ENCODE measurements around the gene CNNM2. TPM values are rescaled to one million over a fixed set of nuclear protein-coding genes. Genes with fewer than 3 reads are reported as not detected.
A peak's percentile ranks its signal among the peaks of the same experiment; 100 is the strongest.
"Not testable (repeated sequence)": the region's sequence is repeated elsewhere in the genome, so short reads cannot be mapped to it uniquely, and the experiment has no call there.

The CNNM2 gene
- polyA plus RNA-seq, 4 donors: 0.45 to 18.0 (median 2.2) TPM

DNA sequence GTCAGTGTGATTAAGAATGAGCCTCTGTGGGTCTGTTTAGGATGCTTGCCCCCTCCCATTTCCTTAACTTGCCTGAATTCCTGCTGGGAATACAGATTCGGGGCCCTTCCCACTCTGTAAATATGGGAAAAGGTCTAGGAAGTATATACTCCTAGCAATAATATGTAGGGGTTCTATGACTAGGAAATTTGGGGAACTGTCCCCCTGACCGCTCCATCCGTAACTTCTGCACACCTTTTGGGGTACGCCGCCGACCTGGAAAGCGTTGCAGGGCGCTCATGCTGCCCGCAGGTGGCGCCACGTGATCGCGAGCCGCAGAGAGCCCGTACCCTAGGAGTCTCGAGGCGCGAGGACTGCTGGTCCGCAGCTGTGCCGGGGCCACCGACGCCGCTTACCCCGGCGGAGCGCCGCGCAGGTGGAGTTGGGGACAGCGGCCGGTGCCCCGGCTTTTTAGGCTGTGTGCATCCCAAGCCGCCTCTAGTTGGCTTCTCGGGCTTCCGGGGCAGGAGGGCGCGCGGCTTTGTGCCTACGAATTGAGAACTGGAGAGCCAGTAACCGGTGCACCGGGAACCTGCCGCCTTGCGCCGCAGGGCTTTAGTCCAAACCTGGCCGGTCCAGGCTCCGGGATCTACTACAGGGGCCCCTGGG is 656 bp upstream of the CNNM2 start:
- peaks cover 2 to 13% (median 13%) of the 10 kb centered on the region in 3 donors for H3K4me1 ChIP-seq (ENCODE audit: control insufficient read depth in 3 of 3, insufficient read depth in 2 of 3, low read depth in 1 of 3, low read length in 2 of 3)
- no peak for FAIRE-seq

DNA sequence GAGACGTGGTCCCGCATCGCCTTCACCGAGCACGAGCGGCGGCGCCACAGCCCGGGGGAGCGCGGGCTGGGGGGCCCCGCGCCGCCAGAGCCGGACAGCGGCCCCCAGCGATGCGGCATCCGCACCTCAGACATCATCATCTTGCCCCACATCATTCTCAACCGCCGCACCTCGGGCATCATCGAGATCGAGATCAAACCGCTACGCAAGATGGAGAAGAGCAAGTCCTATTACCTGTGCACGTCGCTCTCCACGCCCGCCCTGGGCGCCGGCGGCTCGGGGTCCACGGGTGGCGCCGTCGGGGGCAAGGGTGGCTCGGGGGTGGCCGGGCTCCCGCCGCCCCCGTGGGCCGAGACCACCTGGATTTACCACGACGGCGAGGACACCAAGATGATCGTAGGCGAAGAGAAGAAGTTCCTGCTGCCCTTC is 737 bp downstream of the CNNM2 start:
- DNase-seq (peak in 1 of 2 donors; percentile 10), FAIRE-seq (no peak)
- Histone ChIP-seq H3K27ac (ENCODE audit: low read depth in 1 of 3, low read length in 2 of 3) (peak overlapping the region in 1 of 3 donors; percentile 87), H3K9me3 (ENCODE audit: control insufficient read depth in 2 of 2, insufficient read depth in 1 of 2, low read depth in 1 of 2, low read length in 1 of 2) (no peaks in the 10 kb centered on the region), H3K36me3 (ENCODE audit: control insufficient read depth in 3 of 3, insufficient read depth in 2 of 3, low read depth in 1 of 3, low read length in 3 of 3) (no peaks in the 10 kb centered on the region), H3K4me1 (ENCODE audit: control insufficient read depth in 3 of 3, insufficient read depth in 2 of 3, low read depth in 1 of 3, low read length in 2 of 3) (peaks cover 4 to 22% (median 20%) of the 10 kb centered on the region in 3 donors), H3K27me3 (ENCODE audit: control insufficient read depth in 3 of 3, insufficient read depth in 3 of 3, low read length in 3 of 3) (no peaks in the 10 kb centered on the region), H3K4me3 (ENCODE audit: low read depth in 1 of 3, low read length in 3 of 3) (peak overlapping the region; percentile 68 to 96 (median 73))
- 0 to 1% (median 0%) methylated on average over 40 to 49 of the region's 49 CpGs for WGBS, 3 donors

More for the DNA sequence above, 656 bp upstream of the CNNM2 start:
- H3K27ac ChIP-seq (ENCODE audit: low read depth in 1 of 3, low read length in 2 of 3): peak overlapping the region; percentile 9 to 85 (median 81)
- peak overlapping the region; percentile 38 to 96 (median 61) for H3K4me3 ChIP-seq (ENCODE audit: low read depth in 1 of 3, low read length in 3 of 3)
- H3K9me3 ChIP-seq (ENCODE audit: control insufficient read depth in 2 of 2, insufficient read depth in 1 of 2, low read depth in 1 of 2, low read length in 1 of 2): no peaks in the 10 kb centered on the region
- H3K27me3 ChIP-seq (ENCODE audit: control insufficient read depth in 3 of 3, insufficient read depth in 3 of 3, low read length in 3 of 3): no peaks in the 10 kb centered on the region
- 0 to 1% (median 1%) methylated on average over 45 of the region's 45 CpGs for WGBS, 3 donors
- no peaks in the 10 kb centered on the region for H3K36me3 ChIP-seq (ENCODE audit: control insufficient read depth in 3 of 3, insufficient read depth in 2 of 3, low read depth in 1 of 3, low read length in 3 of 3)
- DNase-seq: peak in 1 of 2 donors; percentile 73

DNA sequence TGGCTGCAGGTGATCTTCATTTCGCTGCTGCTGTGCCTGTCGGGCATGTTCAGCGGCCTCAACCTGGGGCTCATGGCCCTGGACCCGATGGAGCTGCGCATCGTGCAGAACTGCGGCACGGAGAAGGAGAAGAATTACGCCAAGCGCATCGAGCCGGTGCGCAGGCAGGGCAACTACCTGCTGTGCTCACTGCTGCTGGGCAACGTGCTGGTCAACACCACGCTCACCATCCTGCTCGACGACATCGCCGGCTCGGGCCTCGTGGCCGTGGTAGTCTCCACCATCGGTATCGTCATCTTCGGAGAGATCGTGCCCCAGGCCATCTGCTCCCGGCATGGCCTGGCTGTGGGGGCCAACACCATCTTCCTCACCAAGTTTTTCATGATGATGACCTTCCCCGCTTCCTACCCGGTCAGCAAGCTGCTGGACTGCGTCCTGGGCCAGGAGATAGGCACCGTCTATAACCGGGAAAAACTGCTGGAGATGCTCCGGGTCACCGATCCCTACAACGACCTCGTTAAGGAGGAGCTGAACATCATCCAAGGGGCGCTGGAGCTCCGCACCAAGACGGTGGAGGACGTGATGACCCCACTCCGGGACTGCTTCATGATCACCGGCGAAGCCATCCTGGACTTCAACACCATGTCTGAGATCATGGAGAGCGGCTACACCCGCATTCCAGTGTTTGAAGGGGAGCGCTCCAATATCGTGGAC is 1.3 kb downstream of the CNNM2 start:
- Histone ChIP-seq H3K27me3 (ENCODE audit: control insufficient read depth in 3 of 3, insufficient read depth in 3 of 3, low read length in 3 of 3) (no peaks in the 10 kb centered on the region), H3K4me1 (ENCODE audit: control insufficient read depth in 3 of 3, insufficient read depth in 2 of 3, low read depth in 1 of 3, low read length in 2 of 3) (peaks cover 4 to 22% (median 20%) of the 10 kb centered on the region in 3 donors), H3K9me3 (ENCODE audit: control insufficient read depth in 2 of 2, insufficient read depth in 1 of 2, low read depth in 1 of 2, low read length in 1 of 2) (no peaks in the 10 kb centered on the region), H3K27ac (ENCODE audit: low read depth in 1 of 3, low read length in 2 of 3) (no peak overlapping the region), H3K4me3 (ENCODE audit: low read depth in 1 of 3, low read length in 3 of 3) (peak overlapping the region; percentile 68 to 96 (median 73)), H3K36me3 (ENCODE audit: control insufficient read depth in 3 of 3, insufficient read depth in 2 of 3, low read depth in 1 of 3, low read length in 3 of 3) (no peaks in the 10 kb centered on the region)
- WGBS, 3 donors: 27 to 43% (median 42%) methylated on average over 34 to 47 of the region's 47 CpGs
- DNase-seq: peak; percentile 29 to 59
- FAIRE-seq: no peak

DNA sequence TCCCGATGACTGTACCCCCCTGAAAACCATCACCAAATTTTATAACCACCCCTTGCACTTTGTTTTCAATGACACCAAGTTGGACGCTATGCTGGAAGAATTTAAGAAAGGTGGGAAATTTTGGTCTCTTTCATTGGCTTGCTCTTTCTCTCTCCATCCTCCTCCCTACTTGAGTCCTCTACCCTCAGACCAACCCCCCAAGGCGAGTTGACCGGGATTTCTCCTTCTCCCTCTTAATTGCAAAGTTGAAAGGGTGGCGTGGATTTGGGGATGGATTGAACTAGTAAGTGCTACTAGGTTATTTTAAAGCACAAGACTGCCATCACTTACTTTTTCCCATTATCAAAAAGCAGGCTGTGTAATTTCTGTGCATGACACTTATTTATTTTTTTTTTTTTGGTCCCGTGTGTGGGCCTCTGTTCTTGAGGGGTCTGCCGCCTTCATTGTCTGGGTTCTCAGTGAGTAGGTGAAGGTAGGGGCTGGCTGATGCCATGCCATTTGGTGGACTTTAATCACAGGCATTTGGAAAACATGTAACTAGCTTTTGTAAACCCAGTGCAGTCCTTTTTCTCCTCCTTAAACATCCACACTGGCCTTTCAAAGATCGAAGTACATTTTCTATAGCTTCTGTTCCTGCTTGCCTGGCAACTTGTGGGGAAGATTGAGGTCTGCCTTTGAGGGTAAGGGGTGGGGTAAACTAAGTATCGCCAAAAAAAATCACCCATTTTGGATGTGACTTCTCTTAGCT is 2.1 kb downstream of the CNNM2 start:
- FAIRE-seq: no peak
- no peaks in the 10 kb centered on the region for H3K27me3 ChIP-seq (ENCODE audit: control insufficient read depth in 3 of 3, insufficient read depth in 3 of 3, low read length in 3 of 3)
- H3K27ac ChIP-seq (ENCODE audit: low read depth in 1 of 3, low read length in 2 of 3): no peak overlapping the region
- H3K4me3 ChIP-seq (ENCODE audit: low read depth in 1 of 3, low read length in 3 of 3): peak overlapping the region in 2 of 3 donors; percentile 68 to 96
- peak; percentile 33 to 39 for DNase-seq
- peaks cover 4 to 22% (median 20%) of the 10 kb centered on the region in 3 donors for H3K4me1 ChIP-seq (ENCODE audit: control insufficient read depth in 3 of 3, insufficient read depth in 2 of 3, low read depth in 1 of 3, low read length in 2 of 3)
- H3K9me3 ChIP-seq (ENCODE audit: control insufficient read depth in 2 of 2, insufficient read depth in 1 of 2, low read depth in 1 of 2, low read length in 1 of 2): no peaks in the 10 kb centered on the region
- no peaks in the 10 kb centered on the region for H3K36me3 ChIP-seq (ENCODE audit: control insufficient read depth in 3 of 3, insufficient read depth in 2 of 3, low read depth in 1 of 3, low read length in 3 of 3)
- 37 to 56% (median 43%) methylated on average over 9 of the region's 9 CpGs for WGBS, 3 donors

DNA sequence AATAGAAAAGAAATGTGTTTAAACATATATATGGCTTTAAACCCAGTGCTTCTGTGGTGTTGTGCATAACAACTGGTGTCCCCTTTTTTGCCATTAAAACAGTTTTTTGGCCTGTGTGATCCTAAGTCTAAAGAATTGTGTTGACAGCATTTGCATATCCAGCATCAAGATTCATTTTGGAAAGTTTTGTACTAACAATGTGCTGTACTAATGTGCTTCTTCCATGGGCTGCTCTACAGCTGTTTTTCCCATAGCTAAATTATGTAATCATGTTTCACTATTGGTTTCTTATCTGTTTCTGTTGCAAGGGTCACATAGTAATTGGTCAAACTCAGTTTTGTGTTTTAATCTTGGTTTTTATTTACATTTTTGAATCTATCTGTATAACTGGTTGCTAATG is 5.5 kb downstream of the CNNM2 start:
- no peak for DNase-seq
- peaks cover 1 to 11% (median 3%) of the 10 kb centered on the region in 3 donors for H3K36me3 ChIP-seq (ENCODE audit: control insufficient read depth in 3 of 3, insufficient read depth in 2 of 3, low read depth in 1 of 3, low read length in 3 of 3)
- H3K27me3 ChIP-seq (ENCODE audit: control insufficient read depth in 3 of 3, insufficient read depth in 3 of 3, low read length in 3 of 3): no peaks in the 10 kb centered on the region
- peaks cover 0 to 6% of the 10 kb centered on the region in 2 donors for H3K9me3 ChIP-seq (ENCODE audit: control insufficient read depth in 2 of 2, insufficient read depth in 1 of 2, low read depth in 1 of 2, low read length in 1 of 2)
- no peak for FAIRE-seq
- H3K4me3 ChIP-seq (ENCODE audit: low read depth in 1 of 3, low read length in 3 of 3): no peak overlapping the region
- H3K27ac ChIP-seq (ENCODE audit: low read depth in 1 of 3, low read length in 2 of 3): no peak overlapping the region
- peaks cover 4 to 20% (median 17%) of the 10 kb centered on the region in 3 donors for H3K4me1 ChIP-seq (ENCODE audit: control insufficient read depth in 3 of 3, insufficient read depth in 2 of 3, low read depth in 1 of 3, low read length in 2 of 3)

DNA sequence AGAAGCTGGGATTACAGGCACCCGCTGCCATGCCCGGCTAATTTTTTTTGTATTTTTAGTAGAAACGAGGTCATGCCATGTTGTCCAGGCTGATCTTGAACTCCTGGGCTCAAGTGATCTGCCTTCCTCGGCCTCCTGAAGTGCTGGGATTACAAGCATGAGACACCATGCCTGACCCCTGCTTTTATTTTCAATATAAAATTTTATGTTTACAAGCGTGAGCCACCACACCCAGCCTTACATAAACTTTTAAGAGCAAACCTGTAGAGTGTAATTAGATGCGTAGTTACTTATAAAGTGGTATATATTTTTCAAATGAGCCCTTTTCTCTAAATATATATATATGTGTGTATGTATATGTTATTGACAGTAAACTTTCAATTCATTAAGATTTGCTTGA is 8.7 kb downstream of the CNNM2 start:
- H3K4me1 ChIP-seq (ENCODE audit: control insufficient read depth in 3 of 3, insufficient read depth in 2 of 3, low read depth in 1 of 3, low read length in 2 of 3): peaks cover 2 to 9% (median 7%) of the 10 kb centered on the region in 3 donors
- DNase-seq (no peak), FAIRE-seq (no peak)
- no peak overlapping the region for H3K27ac ChIP-seq (ENCODE audit: low read depth in 1 of 3, low read length in 2 of 3)
- WGBS, 3 donors: 91 to 93% (median 91%) methylated on average over 6 of the region's 6 CpGs
- H3K4me3 ChIP-seq (ENCODE audit: low read depth in 1 of 3, low read length in 3 of 3): no peak overlapping the region
- peaks cover 1 to 15% (median 3%) of the 10 kb centered on the region in 3 donors for H3K36me3 ChIP-seq (ENCODE audit: control insufficient read depth in 3 of 3, insufficient read depth in 2 of 3, low read depth in 1 of 3, low read length in 3 of 3)
- H3K27me3 ChIP-seq (ENCODE audit: control insufficient read depth in 3 of 3, insufficient read depth in 3 of 3, low read length in 3 of 3): no peaks in the 10 kb centered on the region
- peaks cover 0 to 13% of the 10 kb centered on the region in 2 donors for H3K9me3 ChIP-seq (ENCODE audit: control insufficient read depth in 2 of 2, insufficient read depth in 1 of 2, low read depth in 1 of 2, low read length in 1 of 2)

DNA sequence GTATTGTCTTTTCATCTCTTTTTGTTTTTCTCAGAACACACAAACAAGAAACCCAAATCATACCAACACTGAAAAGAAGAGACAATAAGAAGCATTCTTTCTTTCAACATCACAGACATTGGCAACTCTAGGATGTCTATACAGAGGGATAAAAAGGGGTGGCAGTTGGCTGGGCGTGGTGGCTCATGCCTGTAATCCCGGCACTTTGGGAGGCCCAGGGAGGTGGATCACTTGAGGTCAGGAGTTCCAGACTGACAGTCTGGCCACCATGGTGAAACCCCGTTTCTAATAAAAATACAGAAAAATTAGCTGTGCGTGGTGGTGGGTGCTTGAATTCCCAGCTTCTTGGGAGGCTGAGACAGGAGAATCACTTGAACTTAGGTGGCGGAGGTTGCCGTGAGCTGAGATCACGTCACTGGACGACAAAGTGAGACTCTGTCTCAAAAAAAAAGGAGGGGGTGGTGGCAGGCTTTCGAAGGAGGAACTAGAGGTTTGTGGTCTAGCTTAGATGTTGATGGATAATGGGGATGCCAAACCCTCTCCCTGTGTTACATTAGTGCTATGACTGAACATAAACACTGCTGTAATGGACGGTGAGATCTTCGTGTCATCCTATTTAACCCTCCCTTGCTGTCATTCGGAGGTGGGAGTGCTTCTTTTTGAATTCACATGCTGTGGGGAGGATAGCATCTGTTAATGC is 9.4 kb downstream of the CNNM2 start:
- peaks cover 0 to 15% of the 10 kb centered on the region in 2 donors for H3K9me3 ChIP-seq (ENCODE audit: control insufficient read depth in 2 of 2, insufficient read depth in 1 of 2, low read depth in 1 of 2, low read length in 1 of 2)
- no peaks in the 10 kb centered on the region for H3K27me3 ChIP-seq (ENCODE audit: control insufficient read depth in 3 of 3, insufficient read depth in 3 of 3, low read length in 3 of 3)
- H3K36me3 ChIP-seq (ENCODE audit: control insufficient read depth in 3 of 3, insufficient read depth in 2 of 3, low read depth in 1 of 3, low read length in 3 of 3): peaks cover 1 to 15% (median 3%) of the 10 kb centered on the region in 3 donors
- DNase-seq (no peak), FAIRE-seq (no peak)
- H3K4me3 ChIP-seq (ENCODE audit: low read depth in 1 of 3, low read length in 3 of 3): no peak overlapping the region
- peaks cover 2 to 9% (median 7%) of the 10 kb centered on the region in 3 donors for H3K4me1 ChIP-seq (ENCODE audit: control insufficient read depth in 3 of 3, insufficient read depth in 2 of 3, low read depth in 1 of 3, low read length in 2 of 3)
- no peak overlapping the region for H3K27ac ChIP-seq (ENCODE audit: low read depth in 1 of 3, low read length in 2 of 3)
- 78 to 96% (median 88%) methylated on average over 12 of the region's 12 CpGs for WGBS, 3 donors

DNA sequence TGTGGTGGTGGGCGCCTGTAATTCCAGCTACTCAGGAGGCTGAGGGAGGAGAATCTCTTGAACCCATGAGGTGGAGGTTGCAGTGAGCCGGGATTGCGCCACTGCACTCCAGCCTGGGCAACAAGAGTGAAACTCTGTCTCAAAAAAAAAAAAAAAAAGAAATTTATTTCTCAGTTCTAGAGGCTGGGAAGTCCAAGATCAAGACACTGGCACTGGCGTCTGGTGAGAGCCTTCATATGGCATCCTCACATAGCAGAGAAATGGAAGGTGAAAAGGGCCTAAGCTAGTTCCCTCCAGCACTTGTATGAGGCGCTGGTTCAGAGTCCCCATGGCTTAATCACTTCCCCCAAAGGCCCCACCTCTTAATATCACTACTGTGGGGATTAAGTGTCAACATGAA is 10.3 kb downstream of the CNNM2 start:
- not testable (repeated sequence) for H3K4me3 ChIP-seq (ENCODE audit: low read depth in 1 of 3, low read length in 3 of 3); H3K27ac ChIP-seq (ENCODE audit: low read depth in 1 of 3, low read length in 2 of 3); DNase-seq; H3K27me3 ChIP-seq (ENCODE audit: control insufficient read depth in 3 of 3, insufficient read depth in 3 of 3, low read length in 3 of 3); H3K4me1 ChIP-seq (ENCODE audit: control insufficient read depth in 3 of 3, insufficient read depth in 2 of 3, low read depth in 1 of 3, low read length in 2 of 3); FAIRE-seq
- Histone ChIP-seq H3K36me3 (ENCODE audit: control insufficient read depth in 3 of 3, insufficient read depth in 2 of 3, low read depth in 1 of 3, low read length in 3 of 3) (peaks cover 1 to 15% (median 3%) of the 10 kb centered on the region in 3 donors), H3K9me3 (ENCODE audit: control insufficient read depth in 2 of 2, insufficient read depth in 1 of 2, low read depth in 1 of 2, low read length in 1 of 2) (peaks cover 0 to 15% of the 10 kb centered on the region in 2 donors)
- WGBS, 3 donors: 97 to 100% (median 97%) methylated on average over 5 of the region's 5 CpGs

Data from small intestine (tissue), 7 donors.